ENCODE results near the gene GRK3.
A peak's percentile ranks its signal among the peaks of the same experiment; 100 is the strongest.

Gene GRK3

GRCh38 chr22:25629613-25630012 is 65.1 kb downstream of the GRK3 start:
- no peak for DNase-seq

- no peak for DNase-seq
Observed at GRCh38 chr22:25630447-25630846, 66.0 kb downstream of the GRK3 start.

GRCh38 chr22:25636323-25636722 is 71.8 kb downstream of the GRK3 start:
- DNase-seq, result no peak

GRCh38 chr22:25637032-25637431 is 72.6 kb downstream of the GRK3 start:
- no peak for DNase-seq

GRCh38 chr22:25637672-25638071 is 73.2 kb downstream of the GRK3 start:
- DNase-seq, result no peak

- no peak for DNase-seq
Observed at GRCh38 chr22:25638638-25639037, 74.2 kb downstream of the GRK3 start.

- DNase-seq, result no peak
Observed at GRCh38 chr22:25641650-25642049, 77.2 kb downstream of the GRK3 start.

GRCh38 chr22:25643232-25644000 is 78.9 kb downstream of the GRK3 start:
- no peak for DNase-seq

- DNase-seq, result no peak
Observed at GRCh38 chr22:25644122-25644521, 79.6 kb downstream of the GRK3 start.

- DNase-seq, result no peak
Observed at GRCh38 chr22:25645266-25645665, 80.8 kb downstream of the GRK3 start.

- DNase-seq, result no peak
Observed at GRCh38 chr22:25645964-25646363, 81.5 kb downstream of the GRK3 start.

- no peak for DNase-seq
Observed at GRCh38 chr22:25650833-25651232, 86.4 kb downstream of the GRK3 start.

GRCh38 chr22:25651332-25652085 is 87.0 kb downstream of the GRK3 start:
- DNase-seq, result peak; percentile 17

GRCh38 chr22:25654676-25655075 is 90.2 kb downstream of the GRK3 start:
- no peak for DNase-seq

GRCh38 chr22:25655371-25655935 is 91.0 kb downstream of the GRK3 start:
- DNase-seq, result no peak

GRCh38 chr22:25656724-25657123 is 92.2 kb downstream of the GRK3 start:
- no peak for DNase-seq

- no peak for DNase-seq
Observed at GRCh38 chr22:25658633-25659032, 94.2 kb downstream of the GRK3 start.

- DNase-seq, result no peak
Observed at GRCh38 chr22:25659413-25659812, 94.9 kb downstream of the GRK3 start.

GRCh38 chr22:25660336-25660735 is 95.9 kb downstream of the GRK3 start:
- DNase-seq, result no peak

GRCh38 chr22:25661073-25661472 is 96.6 kb downstream of the GRK3 start:
- no peak for DNase-seq

- DNase-seq, result no peak
Observed at GRCh38 chr22:25663654-25664053, 99.2 kb downstream of the GRK3 start.

GRCh38 chr22:25666308-25666707 is 101.8 kb downstream of the GRK3 start:
- DNase-seq, result no peak

GRCh38 chr22:25668437-25668836 is 104.0 kb downstream of the GRK3 start:
- no peak for DNase-seq
